T-helper 17 cell (primary cell): Measurements from ENCODE around the gene SHQ1. TPM values are rescaled to one million over a fixed set of nuclear protein-coding genes. Genes with fewer than 3 reads are reported as not detected.
"Not testable (repeated sequence)": the region's sequence is repeated elsewhere in the genome, so short reads cannot be mapped to it uniquely, and the experiment has no call there.

Experiments used
- ATAC-seq: fragments of 150-1000 bp; cut with Tn5 transposase; 2 replicates; pipeline ENCODE4 v1.10.0; 2021; ENCODE audit warnings: mild to moderate bottlenecking, moderate library complexity
- DNase-seq, 3 donors: peaks; one replicate each; pipeline versions ENCODE4 v3.0.0 to v3.0.0-alpha.2; 2020 to 2021
- H3K9me3 ChIP-seq: one replicate; pipeline ENCODE4 v1.7.0; 2013; ENCODE audit warnings: low read length, mild to moderate bottlenecking; ENCODE audit not compliant: control insufficient read depth, poor library complexity, severe bottlenecking
- H3K27ac Mint-ChIP-seq: one replicate; pipeline ENCODE4 v1.8.0; 2022; ENCODE audit warnings: mild to moderate bottlenecking, moderate library complexity, mixed read lengths
- H3K27me3 Mint-ChIP-seq: one replicate; pipeline ENCODE4 v1.8.0; 2022; ENCODE audit warnings: mixed read lengths
- H3K36me3 Mint-ChIP-seq: one replicate; pipeline ENCODE4 v1.8.0; 2022; ENCODE audit warnings: low read depth, mixed read lengths
- H3K4me1 Mint-ChIP-seq: one replicate; pipeline ENCODE4 v1.8.0; 2022; ENCODE audit warnings: mild to moderate bottlenecking, mixed read lengths
- H3K4me3 Mint-ChIP-seq: one replicate; pipeline ENCODE4 v1.8.0; 2022; ENCODE audit warnings: mild to moderate bottlenecking, moderate library complexity, mixed read lengths
- total RNA-seq, 4 donors: library from RNA in 2 of 4; stranded (reverse) in 2 of 4; gene quantifications; one replicate each; pipeline ENCODE4 v1.2.3 and lab custom pipeline; 2022 to 2026

Gene SHQ1
- total RNA-seq, 2 donors from 2014 or later: 14.0 to 15.4 TPM

DNA sequence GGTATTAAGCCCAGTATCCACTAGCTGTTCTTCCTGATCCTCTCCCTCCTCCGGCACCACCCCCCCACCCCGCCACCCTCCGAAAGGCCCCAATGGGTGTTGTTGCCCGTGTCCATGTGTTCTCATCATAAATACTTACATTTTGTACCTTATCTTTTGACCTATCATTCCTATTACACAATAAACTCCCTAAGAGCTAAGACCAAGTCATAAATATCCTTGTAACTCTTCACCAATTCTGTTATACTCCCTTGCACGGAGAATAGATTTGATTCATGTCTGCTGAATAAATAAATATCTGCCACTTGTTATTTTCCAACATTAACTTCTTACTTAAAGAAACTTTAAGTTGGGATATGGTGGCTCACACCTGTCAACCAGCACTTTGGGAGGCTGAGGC lies 43.9 kb downstream of the SHQ1 start:
- H3K9me3 ChIP-seq: no peaks in the 10 kb centered on the region
- Mint-ChIP-seq H3K4me1 (peaks cover 8% of the 10 kb centered on the region), H3K27ac (no peak overlapping the region), H3K36me3 (peaks cover 3% of the 10 kb centered on the region), H3K27me3 (no peaks in the 10 kb centered on the region), H3K4me3 (no peak overlapping the region)
- ATAC-seq: no peak
- DNase-seq: no peak

DNA sequence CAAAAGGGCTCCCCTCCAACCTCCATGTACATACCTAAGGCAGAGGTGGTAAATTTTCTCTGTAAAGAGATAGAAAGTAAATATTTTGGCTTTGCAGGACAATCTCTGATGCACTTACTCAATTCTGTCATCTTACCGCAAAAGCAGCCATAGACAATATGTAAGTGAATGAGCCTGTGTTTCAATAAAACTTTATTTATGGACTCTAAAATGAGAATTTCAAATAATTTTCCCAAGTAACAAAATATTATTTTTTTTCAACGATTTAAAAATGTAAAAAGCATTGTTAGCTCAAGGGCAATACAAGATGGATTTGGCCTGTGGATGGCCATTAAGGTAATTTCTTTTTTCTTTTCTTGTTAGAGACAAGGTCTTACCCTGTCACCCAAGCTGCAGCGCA lies 44.7 kb downstream of the SHQ1 start:
- no peak for ATAC-seq
- H3K36me3 Mint-ChIP-seq: peaks cover 3% of the 10 kb centered on the region
- no peak overlapping the region for H3K27ac Mint-ChIP-seq
- no peaks in the 10 kb centered on the region for H3K9me3 ChIP-seq
- H3K4me1 Mint-ChIP-seq: peaks cover 9% of the 10 kb centered on the region
- H3K4me3 Mint-ChIP-seq: no peak overlapping the region
- H3K27me3 Mint-ChIP-seq: no peaks in the 10 kb centered on the region
- DNase-seq: no peak

DNA sequence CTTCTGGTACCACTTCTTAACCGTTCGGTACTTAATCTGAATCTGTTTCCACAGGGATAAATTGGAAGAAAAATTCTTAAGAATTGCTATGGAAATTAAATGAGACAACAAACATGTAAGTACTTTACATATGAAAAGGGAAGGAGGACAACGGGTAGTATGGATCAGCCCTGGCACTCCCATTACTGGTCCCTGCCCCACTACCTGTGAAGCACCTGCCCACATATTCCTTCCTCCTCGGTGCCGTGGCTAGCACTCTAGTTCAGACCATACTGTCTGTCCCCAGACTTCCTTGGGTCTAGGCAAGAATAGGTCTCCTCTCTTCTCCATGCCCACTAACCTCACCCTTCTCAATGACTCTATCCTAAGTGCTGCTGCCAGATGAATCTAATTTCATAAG lies 46.2 kb downstream of the SHQ1 start:
- peaks cover 13% of the 10 kb centered on the region for H3K4me1 Mint-ChIP-seq
- no peaks in the 10 kb centered on the region for H3K27me3 Mint-ChIP-seq
- no peak overlapping the region for H3K4me3 Mint-ChIP-seq
- ATAC-seq (no peak), DNase-seq (no peak)
- no peaks in the 10 kb centered on the region for H3K9me3 ChIP-seq
- H3K27ac Mint-ChIP-seq: no peak overlapping the region
- peaks cover 3% of the 10 kb centered on the region for H3K36me3 Mint-ChIP-seq

DNA sequence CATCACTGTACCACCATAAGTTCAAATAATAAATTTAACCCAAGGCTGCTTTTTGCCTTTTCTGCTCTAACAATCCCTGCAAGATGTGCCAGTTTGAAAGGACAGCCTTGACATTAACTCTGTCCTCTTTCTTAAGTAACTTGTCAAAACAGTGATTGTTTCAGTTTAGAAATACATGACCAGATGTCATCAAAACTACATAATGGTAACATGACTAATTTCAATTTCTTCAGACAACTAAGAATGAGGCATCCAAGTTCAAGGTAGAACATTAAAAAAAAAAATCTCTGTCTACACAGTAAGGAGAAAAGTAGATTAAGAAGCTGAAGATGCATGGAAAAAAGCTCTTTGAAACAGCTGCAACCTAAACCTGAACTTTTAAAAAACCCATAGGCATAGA lies 47.4 kb downstream of the SHQ1 start:
- Mint-ChIP-seq H3K4me1 (peaks cover 13% of the 10 kb centered on the region), H3K27me3 (no peaks in the 10 kb centered on the region), H3K27ac (no peak overlapping the region), H3K4me3 (no peak overlapping the region), H3K36me3 (peaks cover 7% of the 10 kb centered on the region)
- H3K9me3 ChIP-seq: no peaks in the 10 kb centered on the region
- ATAC-seq (no peak), DNase-seq (no peak)

DNA sequence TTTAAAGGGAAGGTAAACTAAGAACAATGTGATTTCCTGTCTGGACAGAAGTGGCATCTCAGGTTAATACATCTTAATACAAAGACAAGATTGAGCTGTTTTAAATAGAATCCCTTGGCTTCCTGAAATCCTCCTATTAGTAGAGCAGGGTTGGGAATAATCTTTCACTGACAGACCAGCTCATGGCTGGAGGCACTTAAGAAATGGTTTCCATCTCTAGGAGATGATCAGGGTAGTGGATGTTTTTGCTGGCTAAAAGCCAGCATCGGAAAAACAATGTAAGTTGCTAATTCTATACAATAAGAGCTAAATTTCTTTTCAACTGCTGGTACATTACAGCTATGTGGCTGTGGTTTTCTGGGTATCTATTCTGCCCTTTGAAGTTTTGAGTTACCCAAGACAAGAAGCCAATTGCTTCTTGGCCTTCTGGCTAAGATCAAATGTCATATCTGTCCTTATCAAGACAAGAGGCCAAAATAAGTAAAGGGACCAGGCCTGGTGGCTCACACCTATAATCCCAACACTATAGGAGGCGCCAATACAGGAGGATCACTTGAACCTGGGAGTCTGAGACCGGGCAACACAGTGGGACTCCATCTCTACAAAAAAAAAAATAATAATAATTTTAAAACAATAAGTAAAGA lies 49.6 kb downstream of the SHQ1 start:
- H3K4me3 Mint-ChIP-seq: no peak overlapping the region
- no peak for ATAC-seq
- DNase-seq: no peak
- peaks cover 7% of the 10 kb centered on the region for H3K36me3 Mint-ChIP-seq
- no peak overlapping the region for H3K27ac Mint-ChIP-seq
- peaks cover 15% of the 10 kb centered on the region for H3K4me1 Mint-ChIP-seq
- no peaks in the 10 kb centered on the region for H3K9me3 ChIP-seq
- H3K27me3 Mint-ChIP-seq: no peaks in the 10 kb centered on the region

DNA sequence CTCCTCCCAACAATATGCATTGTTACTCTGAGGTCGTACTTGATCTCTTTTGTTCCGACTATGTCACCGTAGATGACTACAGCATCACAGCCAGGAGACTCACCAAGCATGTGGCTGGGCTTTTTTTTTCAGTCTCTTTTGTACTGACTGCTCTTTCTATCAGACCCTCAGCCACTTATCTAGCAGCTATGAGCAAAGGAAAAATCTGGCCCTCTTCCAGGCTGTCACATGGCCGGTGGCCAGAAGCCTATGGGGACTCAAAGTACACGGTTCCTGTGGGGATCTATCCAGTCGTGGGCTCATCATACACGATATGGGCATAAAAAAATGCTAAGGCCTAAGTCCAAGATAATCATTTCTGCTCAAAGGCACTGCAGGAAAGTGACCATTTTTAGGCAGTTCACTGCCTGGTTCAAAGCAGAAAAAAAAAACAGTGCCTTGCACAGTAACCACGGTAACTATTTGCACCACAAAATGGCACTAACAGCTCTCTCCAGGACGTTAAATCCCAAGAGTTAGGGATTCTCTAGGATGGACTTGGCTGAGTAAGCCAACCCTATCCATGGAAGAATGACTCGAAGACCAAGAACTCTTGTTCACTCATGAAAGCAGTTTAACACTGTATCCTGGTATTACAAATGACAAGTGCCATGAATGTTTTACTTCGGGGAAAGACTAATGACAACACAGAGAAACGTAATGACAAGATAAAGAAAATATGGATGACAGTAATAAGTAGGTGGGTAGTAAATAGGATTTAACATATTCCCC lies 50.3 kb downstream of the SHQ1 start:
- no peak overlapping the region for H3K4me3 Mint-ChIP-seq

GRCh38 chr3:72794079-72794478 lies 54.2 kb downstream of the SHQ1 start:
- H3K27ac Mint-ChIP-seq: no peak overlapping the region
- H3K4me3 Mint-ChIP-seq: no peak overlapping the region
- peaks cover 16% of the 10 kb centered on the region for H3K4me1 Mint-ChIP-seq
- H3K9me3 ChIP-seq: no peaks in the 10 kb centered on the region
- DNase-seq (no peak), ATAC-seq (no peak)
- H3K27me3 Mint-ChIP-seq: no peaks in the 10 kb centered on the region
- peaks cover 10% of the 10 kb centered on the region for H3K36me3 Mint-ChIP-seq

More for the DNA sequence above, 50.3 kb downstream of the SHQ1 start:
- no peaks in the 10 kb centered on the region for H3K9me3 ChIP-seq
- Mint-ChIP-seq H3K36me3 (peaks cover 7% of the 10 kb centered on the region), H3K27ac (no peak overlapping the region), H3K4me1 (peaks cover 15% of the 10 kb centered on the region), H3K27me3 (no peaks in the 10 kb centered on the region)
- ATAC-seq (no peak), DNase-seq (no peak)

DNA sequence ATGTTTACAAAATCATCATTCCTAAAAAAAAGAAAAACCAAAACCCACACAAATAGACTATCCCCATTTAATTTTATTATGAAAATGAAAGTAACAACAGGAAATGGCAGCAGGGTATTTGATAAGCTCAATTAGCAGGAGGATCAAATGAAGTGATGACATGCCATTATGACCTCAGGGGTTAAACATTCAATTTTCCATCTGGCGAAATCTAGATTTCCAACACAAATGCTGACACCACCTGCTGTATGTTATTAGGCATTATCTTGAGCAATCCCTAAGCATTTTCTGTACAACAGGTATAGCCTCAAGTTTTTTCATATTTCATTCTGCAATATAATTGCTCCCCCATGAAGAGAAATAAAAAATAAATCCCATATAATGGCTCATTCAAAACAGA lies 57.1 kb downstream of the SHQ1 start:
- ATAC-seq (no peak), DNase-seq (no peak)
- no peaks in the 10 kb centered on the region for H3K9me3 ChIP-seq
- Mint-ChIP-seq H3K4me3 (no peak overlapping the region), H3K4me1 (peaks cover 11% of the 10 kb centered on the region), H3K27me3 (no peaks in the 10 kb centered on the region), H3K36me3 (peaks cover 8% of the 10 kb centered on the region), H3K27ac (peak overlapping the region; percentile 19)

GRCh38 chr3:72789786-72790185 lies 58.5 kb downstream of the SHQ1 start:
- peaks cover 9% of the 10 kb centered on the region for H3K4me1 Mint-ChIP-seq
- ATAC-seq (no peak), DNase-seq (no peak)
- no peak overlapping the region for H3K27ac Mint-ChIP-seq
- H3K36me3 Mint-ChIP-seq: peaks cover 6% of the 10 kb centered on the region
- no peak overlapping the region for H3K4me3 Mint-ChIP-seq
- H3K27me3 Mint-ChIP-seq: no peaks in the 10 kb centered on the region
- H3K9me3 ChIP-seq: no peaks in the 10 kb centered on the region

- ATAC-seq, H3K27me3 Mint-ChIP-seq, H3K9me3 ChIP-seq, H3K36me3 Mint-ChIP-seq, H3K27ac Mint-ChIP-seq, H3K4me3 Mint-ChIP-seq, H3K4me1 Mint-ChIP-seq, DNase-seq: not testable (repeated sequence)
These were observed 60.0 kb downstream of the SHQ1 start for GRCh38 chr3:72788232-72788631.

- no peak for ATAC-seq
These were observed 61.6 kb downstream of the SHQ1 start for GRCh38 chr3:72786668-72787067.

GRCh38 chr3:72784226-72784625 lies 64.0 kb downstream of the SHQ1 start:
- Mint-ChIP-seq H3K36me3 (peaks cover 4% of the 10 kb centered on the region), H3K27ac (no peak overlapping the region), H3K4me3 (no peak overlapping the region), H3K4me1 (no peaks in the 10 kb centered on the region), H3K27me3 (no peaks in the 10 kb centered on the region)
- ATAC-seq (no peak), DNase-seq (no peak)
- no peaks in the 10 kb centered on the region for H3K9me3 ChIP-seq

More at GRCh38 chr3:72786668-72787067, 61.6 kb downstream of the SHQ1 start:
- DNase-seq: no peak
- no peaks in the 10 kb centered on the region for H3K27me3 Mint-ChIP-seq
- H3K27ac Mint-ChIP-seq: no peak overlapping the region
- peaks cover 6% of the 10 kb centered on the region for H3K4me1 Mint-ChIP-seq
- H3K4me3 Mint-ChIP-seq: no peak overlapping the region
- peaks cover 2% of the 10 kb centered on the region for H3K36me3 Mint-ChIP-seq
- H3K9me3 ChIP-seq: no peaks in the 10 kb centered on the region

DNA sequence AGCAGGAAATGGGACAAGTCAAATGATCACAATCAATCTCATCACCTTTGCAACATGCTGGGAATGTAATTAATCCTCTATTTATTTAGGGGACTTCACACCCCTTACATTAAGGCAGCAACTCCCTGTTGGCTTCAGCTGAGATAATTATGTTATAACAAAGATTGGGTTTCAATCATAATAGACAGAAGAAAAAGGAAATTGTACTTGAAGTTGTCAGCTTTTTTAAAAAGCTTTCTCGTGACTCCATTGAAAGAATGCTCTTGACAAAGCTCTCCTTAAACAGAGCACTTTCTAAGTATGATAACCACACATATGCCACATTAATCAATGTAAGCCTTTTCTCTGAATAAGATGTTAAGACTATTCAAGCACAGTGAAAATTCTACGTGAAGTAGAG lies 65.7 kb downstream of the SHQ1 start:
- Mint-ChIP-seq H3K36me3 (peaks cover 7% of the 10 kb centered on the region), H3K27ac (no peak overlapping the region), H3K27me3 (no peaks in the 10 kb centered on the region), H3K4me3 (no peak overlapping the region), H3K4me1 (peaks cover 2% of the 10 kb centered on the region)
- ATAC-seq (no peak), DNase-seq (no peak)
- no peaks in the 10 kb centered on the region for H3K9me3 ChIP-seq
